Mesenchymal stem cell (in vitro differentiated cells and primary cell): ENCODE results near the gene RHOBTB3. TPM values are rescaled to one million over a fixed set of nuclear protein-coding genes. Genes with fewer than 3 reads are reported as not detected.

ENCODE experiments used
- DNase-seq: peaks from one replicate; pipeline ENCODE4 v3.0.0-alpha.2; 2013
- H2AFZ ChIP-seq: one replicate; pipeline ENCODE4 v1.6.1; 2013; ENCODE audit warnings: low read depth, mild to moderate bottlenecking, control low read depth, inconsistent platforms, low read length, moderate library complexity
- H2AK5ac ChIP-seq: 2 replicates; pipeline ENCODE4 v1.6.1; 2013; ENCODE audit warnings: low read length, moderate library complexity, mild to moderate bottlenecking, inconsistent platforms; ENCODE audit not compliant: severe bottlenecking
- H2BK120ac ChIP-seq: one replicate; pipeline ENCODE4 v1.6.1; 2013; ENCODE audit warnings: low read depth, mild to moderate bottlenecking, inconsistent platforms, low read length, moderate library complexity
- H2BK12ac ChIP-seq, 2 experiments: one replicate each; pipeline ENCODE4 v1.6.1; 2013; ENCODE audit warnings: inconsistent platforms in 2 of 2, low read length in 2 of 2, mild to moderate bottlenecking in 2 of 2, moderate library complexity in 2 of 2, control low read depth in 1 of 2
- H2BK15ac ChIP-seq: one replicate; pipeline ENCODE4 v1.6.1; 2013; ENCODE audit warnings: mild to moderate bottlenecking, low read depth, inconsistent platforms; ENCODE audit not compliant: poor library complexity, severe bottlenecking
- H2BK5ac ChIP-seq: 2 replicates; pipeline ENCODE4 v1.6.1; 2013; ENCODE audit warnings: low read depth, mild to moderate bottlenecking, low read length, control low read depth, inconsistent platforms; ENCODE audit not compliant: poor library complexity, severe bottlenecking
- H3K14ac ChIP-seq, 2 experiments: one replicate each; pipeline ENCODE4 v1.6.1; 2013; ENCODE audit warnings: inconsistent platforms in 2 of 2, low read length in 2 of 2, control low read depth in 1 of 2, mild to moderate bottlenecking in 1 of 2, moderate library complexity in 1 of 2
- H3K18ac ChIP-seq, 2 experiments: one replicate each; pipeline ENCODE4 v1.6.1; 2013; ENCODE audit warnings: inconsistent platforms in 2 of 2, low read length in 2 of 2, control low read depth in 1 of 2, low read depth in 1 of 2, mild to moderate bottlenecking in 1 of 2
- H3K23ac ChIP-seq, 2 experiments: one replicate each; pipeline ENCODE4 v1.6.1; 2013; ENCODE audit warnings: inconsistent platforms in 2 of 2, low read length in 2 of 2, mild to moderate bottlenecking in 2 of 2, moderate library complexity in 2 of 2, control low read depth in 1 of 2
- H3K27ac ChIP-seq: 2 replicates; pipeline ENCODE4 v1.5.1; 2013; ENCODE audit warnings: mild to moderate bottlenecking, moderate library complexity, low read length, control low read depth, inconsistent platforms; ENCODE audit not compliant: poor library complexity, severe bottlenecking
- H3K27me3 ChIP-seq, 2 experiments: 2 replicates each; pipeline versions ENCODE4 v1.6.1 to v1.7.0; 2013; ENCODE audit warnings: low read length in 2 of 2, mild to moderate bottlenecking in 2 of 2, moderate library complexity in 2 of 2, control low read depth in 1 of 2, inconsistent platforms in 1 of 2; ENCODE audit not compliant: control insufficient read depth in 1 of 2, insufficient read depth in 1 of 2
- H3K36me3 ChIP-seq, 2 experiments: 2 replicates each; pipeline versions ENCODE4 v1.6.1 to v1.7.0; 2013; ENCODE audit warnings: low read length in 2 of 2, control low read depth in 1 of 2, inconsistent platforms in 1 of 2, low read depth in 1 of 2, mild to moderate bottlenecking in 1 of 2; ENCODE audit not compliant: insufficient read depth in 2 of 2, control insufficient read depth in 1 of 2
- H3K4ac ChIP-seq, 2 experiments: one replicate each; pipeline ENCODE4 v1.6.1; 2013; ENCODE audit warnings: inconsistent platforms in 2 of 2, low read length in 2 of 2, mild to moderate bottlenecking in 2 of 2, moderate library complexity in 2 of 2, control low read depth in 1 of 2, low read depth in 1 of 2
- H3K4me1 ChIP-seq: 2 replicates; pipeline ENCODE4 v1.6.1; 2013; ENCODE audit warnings: low read depth, low read length, control low read depth; ENCODE audit not compliant: control insufficient read depth, insufficient read depth
- H3K4me2 ChIP-seq: 2 replicates; pipeline ENCODE4 v1.6.1; 2013; ENCODE audit warnings: low read length, mild to moderate bottlenecking, inconsistent platforms; ENCODE audit not compliant: poor library complexity, severe bottlenecking
- H3K4me3 ChIP-seq, 2 experiments: 2 replicates each; pipeline versions ENCODE4 v1.5.1 to v1.7.0; 2013; ENCODE audit warnings: low read length in 2 of 2, mild to moderate bottlenecking in 2 of 2, control low read depth in 1 of 2, low read depth in 1 of 2; ENCODE audit not compliant: insufficient read depth in 1 of 2
- H3K79me1 ChIP-seq: replicated peaks from 2 replicates; pipeline ENCODE4 v1.6.1; 2013; ENCODE audit warnings: mild to moderate bottlenecking, control low read depth, low read length, inconsistent platforms; ENCODE audit not compliant: poor library complexity, severe bottlenecking
- H3K9ac ChIP-seq: 2 replicates; pipeline ENCODE4 v1.7.0; 2013; ENCODE audit warnings: mild to moderate bottlenecking, low read length, moderate library complexity
- H3K9me3 ChIP-seq: 2 replicates; pipeline ENCODE4 v1.7.0; 2013; ENCODE audit warnings: mild to moderate bottlenecking, low read length; ENCODE audit not compliant: control insufficient read depth
- H4K8ac ChIP-seq: one replicate; pipeline ENCODE4 v1.6.1; 2013; ENCODE audit warnings: inconsistent platforms, mild to moderate bottlenecking, low read length, moderate library complexity
- H4K91ac ChIP-seq: one replicate; pipeline ENCODE4 v1.6.1; 2013; ENCODE audit warnings: mild to moderate bottlenecking, low read length, inconsistent platforms
- WGBS: methylation state at CpG from one replicate; pipeline ENCODE4 v1.1.7; 2013; ENCODE audit warnings: mixed read lengths; 5-methylcytosine and 5-hydroxymethylcytosine counted together
- polyA plus RNA-seq, 2 experiments: library from polyadenylated mRNA; stranded (reverse); fragments of 200-250 nt; gene quantifications; one replicate each; pipeline ENCODE4 v1.2.3, GENCODE V29; 2013

Gene RHOBTB3
- polyA plus RNA-seq (2013, experiment 1 of 2) = 279 TPM
- polyA plus RNA-seq (2013, experiment 2 of 2) = 271 TPM

GRCh38 chr5:95730730-95731570 is at the start of gene RHOBTB3:
Gene RHOBTB3, plus strand, starts transcription at chr5:95731336. Its CDS starts 347 bp downstream, at chr5:95731683.
- Histone ChIP-seq H2BK15ac (peak within 1 kb of the TSS; percentile 100), H3K4me3 (peak within 1 kb of the TSS; percentile 89 to 99), H2AFZ (peak within 1 kb of the TSS; percentile 1), H3K9me3 (no peaks in the 10 kb centered on the region), H3K4me2 (peak within 1 kb of the TSS; percentile 75), H4K8ac (peak within 1 kb of the TSS; percentile 95), H3K79me1 (peaks cover 1% of the 10 kb centered on the region), H3K4ac (peak within 1 kb of the TSS; percentile 79 to 90), H3K14ac (peak within 1 kb of the TSS in 1 of 2 experiments; percentile 72), H2BK120ac (peak within 1 kb of the TSS; percentile 95), H2BK12ac (peak within 1 kb of the TSS; percentile 54 to 98), H2BK5ac (peak within 1 kb of the TSS; percentile 67), H3K27ac (peak within 1 kb of the TSS; percentile 72), H2AK5ac (no peak within 1 kb of the TSS), H3K27me3 (no peaks in the 10 kb centered on the region), H3K4me1 (peaks cover 6% of the 10 kb centered on the region), H3K18ac (peak within 1 kb of the TSS; percentile 92 to 97), H3K23ac (peak within 1 kb of the TSS in 1 of 2 experiments; percentile 100), H3K36me3 (peaks cover 0 to under 1% of the 10 kb centered on the region in 2 experiments), H4K91ac (peak within 1 kb of the TSS; percentile 100), H3K9ac (peak within 1 kb of the TSS; percentile 89)
- under 1% methylated on average over 62 of the region's 78 CpGs for WGBS
- DNase-seq = peak; percentile 96

- Histone ChIP-seq H2AFZ (no peak within 1 kb of the TSS), H2BK12ac (no peak within 1 kb of the TSS), H2BK120ac (no peak within 1 kb of the TSS), H3K27me3 (no peaks in the 10 kb centered on the region), H3K9me3 (no peaks in the 10 kb centered on the region), H2AK5ac (no peak within 1 kb of the TSS), H3K36me3 (no peaks in the 10 kb centered on the region), H3K9ac (no peak within 1 kb of the TSS), H4K91ac (no peak within 1 kb of the TSS), H3K23ac (no peak within 1 kb of the TSS), H3K18ac (no peak within 1 kb of the TSS), H3K4me2 (no peak within 1 kb of the TSS), H3K14ac (no peak within 1 kb of the TSS), H3K4me1 (no peaks in the 10 kb centered on the region), H3K79me1 (no peaks in the 10 kb centered on the region), H4K8ac (no peak within 1 kb of the TSS), H3K27ac (no peak within 1 kb of the TSS), H2BK5ac (no peak within 1 kb of the TSS), H2BK15ac (no peak within 1 kb of the TSS), H3K4me3 (no peak within 1 kb of the TSS), H3K4ac (no peak within 1 kb of the TSS)
- 95% methylated on average over 1 of the region's 1 CpG for WGBS
- DNase-seq = no peak
Observed at GRCh38 chr5:95682891-95683290, 48.2 kb upstream of the RHOBTB3 start, which contains the start of gene SPATA9. Gene SPATA9, minus strand, starts transcription at chr5:95682991. Its CDS starts 137 bp downstream, at chr5:95682854.

- no peaks in the 10 kb centered on the region for H3K4me1 ChIP-seq
- no peak overlapping the region for H2BK120ac ChIP-seq
- H4K8ac ChIP-seq = no peak overlapping the region
- no peaks in the 10 kb centered on the region for H3K36me3 ChIP-seq
- no peak overlapping the region for H2BK5ac ChIP-seq
- H4K91ac ChIP-seq = no peak overlapping the region
- H3K79me1 ChIP-seq = no peaks in the 10 kb centered on the region
- H3K18ac ChIP-seq = no peak overlapping the region
- no peak for DNase-seq
- no peak overlapping the region for H3K4me3 ChIP-seq
- no peak overlapping the region for H3K9ac ChIP-seq
- no peak overlapping the region for H3K23ac ChIP-seq
- H3K27me3 ChIP-seq = no peaks in the 10 kb centered on the region
- H2BK15ac ChIP-seq = no peak overlapping the region
- H2AFZ ChIP-seq = no peak overlapping the region
- H2BK12ac ChIP-seq = no peak overlapping the region
- no peak overlapping the region for H3K27ac ChIP-seq
- H3K9me3 ChIP-seq = no peaks in the 10 kb centered on the region
- H3K14ac ChIP-seq = no peak overlapping the region
- H2AK5ac ChIP-seq = no peak overlapping the region
- H3K4me2 ChIP-seq = no peak overlapping the region
- no CpG with 5 or more reads among the region's 2 CpGs for WGBS
- H3K4ac ChIP-seq = no peak overlapping the region
Observed at GRCh38 chr5:95684361-95684760, 46.8 kb upstream of the RHOBTB3 start.

- no peak overlapping the region for H3K4me2 ChIP-seq
- no peak overlapping the region for H3K23ac ChIP-seq
- 31% methylated on average over 2 of the region's 2 CpGs for WGBS
- no peak overlapping the region for H3K4ac ChIP-seq
- H3K4me3 ChIP-seq = no peak overlapping the region
- H3K36me3 ChIP-seq = no peaks in the 10 kb centered on the region
- no peak overlapping the region for H2BK5ac ChIP-seq
- H2AK5ac ChIP-seq = no peak overlapping the region
- no peak overlapping the region for H3K14ac ChIP-seq
- H3K9ac ChIP-seq = no peak overlapping the region
- no peak overlapping the region for H4K91ac ChIP-seq
- no peaks in the 10 kb centered on the region for H3K79me1 ChIP-seq
- no peaks in the 10 kb centered on the region for H3K4me1 ChIP-seq
- no peaks in the 10 kb centered on the region for H3K27me3 ChIP-seq
- H2BK12ac ChIP-seq = no peak overlapping the region
- H3K18ac ChIP-seq = no peak overlapping the region
- no peak overlapping the region for H2AFZ ChIP-seq
- no peak overlapping the region for H2BK120ac ChIP-seq
- no peaks in the 10 kb centered on the region for H3K9me3 ChIP-seq
- no peak overlapping the region for H4K8ac ChIP-seq
- H2BK15ac ChIP-seq = no peak overlapping the region
- peak; percentile 39 for DNase-seq
- H3K27ac ChIP-seq = no peak overlapping the region
Observed at GRCh38 chr5:95686651-95687050, 44.5 kb upstream of the RHOBTB3 start.
